A549 (cell line): Measurements from ENCODE around the gene SHISAL1. TPM values are rescaled to one million over a fixed set of nuclear protein-coding genes. Genes with fewer than 3 reads are reported as not detected.

ENCODE experiments used
- ATAC-seq, 2 experiments: fragments of 200-7000 bp in 1 of 2; fragments of >200 bp in 1 of 2; cut with Nextera tagmentation in 1 of 2; cut with Tn5 transposase in 1 of 2; 3 replicates each; pipeline versions ENCODE4 v1.8.0 to v1.9.1; 2018 to 2020; ENCODE audit warnings: mild to moderate bottlenecking in 1 of 2, moderate library complexity in 1 of 2
- CTCF ChIA-PET: fragments of 300-600 bp; sonication (Branson Sonifier 250); formaldehyde crosslinking; extraction: SDS; loops from one replicate; lab custom pipeline; 2021; ENCODE audit warnings: antibody characterized with exemption, inconsistent platforms; lab: Yijun Ruan, JAX
- POLR2A ChIA-PET: fragments of 350-600 bp; formaldehyde crosslinking; extraction: SDS; loops from one replicate; lab custom pipeline; 2021; ENCODE audit warnings: antibody characterized with exemption, inconsistent platforms; lab: Yijun Ruan, JAX
- DNase-seq, 2 experiments: peaks; one replicate each; pipeline versions ENCODE4 v3.0.0 to v3.0.0-alpha.2; 2011 to 2016; ENCODE audit warnings: low read depth in 1 of 2, low spot score in 1 of 2
- FAIRE-seq: peaks from 2 replicates; lab custom pipeline; 2011; peaks lifted over from hg19 to GRCh38; lab: Jason Lieb, UNC
- H3K27ac ChIP-seq, 2 experiments: fragments of >200 bp; sonication (Bioruptor Twin); formaldehyde crosslinking; 3 replicates each; pipeline ENCODE4 v1.5.1; 2016 to 2017
- H3K4me1 ChIP-seq: fragments of >200 bp; sonication (Bioruptor Twin); formaldehyde crosslinking; 3 replicates; pipeline ENCODE4 v1.6.1; 2016
- H3K4me2 ChIP-seq: fragments of >200 bp; sonication (Bioruptor Twin); formaldehyde crosslinking; 3 replicates; pipeline ENCODE4 v1.6.1; 2016
- H3K4me3 ChIP-seq: fragments of >200 bp; sonication (Bioruptor Twin); formaldehyde crosslinking; 3 replicates; pipeline ENCODE4 v1.5.1; 2016
- H3K9me3 ChIP-seq: fragments of >200 bp; sonication (Bioruptor Twin); formaldehyde crosslinking; 3 replicates; pipeline ENCODE4 v1.6.1; 2016
- CBX2 ChIP-seq: fragments of 200-600 bp; sonication (generic); IDR thresholded peaks from 2 replicates; pipeline ENCODE4 v1.6.1; 2016; ENCODE audit warnings: low read depth, mild to moderate bottlenecking, borderline replicate concordance
- CHD4 ChIP-seq: fragments of 200-600 bp; sonication (generic); IDR thresholded peaks from 2 replicates; pipeline ENCODE4 v1.6.1; 2016; ENCODE audit warnings: antibody characterized with exemption, mild to moderate bottlenecking, borderline replicate concordance
- EHF ChIP-seq: fragments of 250-450 bp; sonication (Bioruptor Pico); IDR thresholded peaks from 2 replicates; pipeline ENCODE4 v1.5.0; 2020; ENCODE audit warnings: mild to moderate bottlenecking
- GATA3 ChIP-seq: IDR thresholded peaks from 2 replicates; pipeline ENCODE4 v1.6.1; 2012; ENCODE audit warnings: borderline replicate concordance
- MAFK ChIP-seq: fragments of 450-650 bp; IDR thresholded peaks from 2 replicates; pipeline ENCODE4 v1.6.1; 2014; ENCODE audit not compliant: partially characterized antibody
- MYC ChIP-seq: IDR thresholded peaks from 2 replicates; pipeline ENCODE4 v1.6.1; 2012; ENCODE audit warnings: mild to moderate bottlenecking, inconsistent platforms, low read length, improper control_type of control experiment, borderline replicate concordance
- REST ChIP-seq: fragments of 200-600 bp; sonication (generic); IDR thresholded peaks from 2 replicates; pipeline ENCODE4 v1.6.1; 2016; ENCODE audit warnings: antibody characterized with exemption, mild to moderate bottlenecking, moderate library complexity
- SREBF2 ChIP-seq: fragments of 450-650 bp; IDR thresholded peaks from 2 replicates; pipeline ENCODE4 v1.6.1; 2014; ENCODE audit warnings: mild to moderate bottlenecking, moderate library complexity
- TFCP2L1 ChIP-seq: fragments of 250-450 bp; sonication (Bioruptor Pico); IDR thresholded peaks from 2 replicates; pipeline ENCODE4 v1.5.0; 2021; ENCODE audit warnings: mild to moderate bottlenecking
- ZC3H11A ChIP-seq: fragments of 450-650 bp; IDR thresholded peaks from 2 replicates; pipeline ENCODE4 v1.6.1; 2014; ENCODE audit warnings: antibody characterized with exemption, mild to moderate bottlenecking
- ZFP36 ChIP-seq: fragments of 450-650 bp; IDR thresholded peaks from 2 replicates; pipeline ENCODE4 v1.6.1; 2014; ENCODE audit warnings: borderline replicate concordance; ENCODE audit not compliant: partially characterized antibody
- ZSCAN20 ChIP-seq: fragments of 250-450 bp; sonication (Bioruptor Pico); IDR thresholded peaks from 2 replicates; pipeline ENCODE4 v1.8.0; 2022; ENCODE audit warnings: mild to moderate bottlenecking, moderate library complexity
- WGBS: methylation state at CpG from one replicate; pipeline ENCODE4 v1.1.6; 2017; ENCODE audit errors: missing lambda C conversion rate; 5-methylcytosine and 5-hydroxymethylcytosine counted together
- polyA plus RNA-seq, 4 experiments: library from polyadenylated mRNA; depleted of rRNA in 3 of 4; stranded (reverse); fragments of >200 nt; fragmentation: RNase III in 1 of 4; extraction: RNeasy Plus Mini Kit Qiagen cat#74134 plus additional on column Dnase treatment in 1 of 4; gene quantifications; 2 replicates in 3 of 4; 3 replicates in 1 of 4; pipeline ENCODE4 v1.2.3, GENCODE V29; 2011 to 2017
- TF ChIP-seq, protein P1 (sequence below): fragments of >200 bp; sonication (Bioruptor Twin); formaldehyde crosslinking; IDR thresholded peaks from 2 replicates; pipeline ENCODE4 v1.6.1; 2016
- TF ChIP-seq, protein P2 (sequence below): IDR thresholded peaks from 2 replicates; pipeline ENCODE4 v1.6.1; 2012

Gene SHISAL1
- polyA plus RNA-seq, 2 of the 4 experiments (the other 2 are of a cell fraction) = 0.61 to 1.9 TPM

DNA sequence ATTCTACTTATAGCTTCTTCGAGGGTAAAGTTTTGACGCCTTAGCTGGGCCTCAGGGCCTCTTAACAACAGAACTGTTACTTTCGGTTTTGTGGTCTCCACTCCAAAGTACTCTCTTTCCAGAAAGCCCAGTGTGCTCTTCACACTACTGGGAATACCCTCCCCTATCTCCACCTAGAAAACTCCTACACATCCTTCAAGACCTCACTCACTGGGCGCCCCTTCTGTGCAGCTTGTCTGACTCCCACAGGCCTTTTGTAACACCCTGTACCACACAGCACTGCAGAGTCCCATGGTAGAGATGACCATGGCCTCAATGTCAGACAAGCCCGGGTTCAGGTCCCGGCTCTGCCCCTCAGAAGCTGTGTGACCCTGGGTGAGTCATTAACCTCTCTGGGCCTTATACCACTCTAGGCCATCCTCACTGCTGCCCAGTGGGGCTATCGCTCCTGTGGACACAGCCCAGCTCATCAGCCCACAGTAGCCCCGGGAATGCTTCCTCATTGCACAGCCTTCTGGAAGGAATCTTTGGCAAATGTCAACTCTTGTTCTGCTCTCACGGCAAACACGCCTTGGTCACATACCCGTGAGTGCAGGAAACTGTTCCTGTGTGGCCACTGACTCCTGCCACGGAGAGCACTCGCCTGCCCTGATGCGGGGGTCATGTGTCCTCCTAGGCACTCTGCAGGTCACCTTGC, 51.4 kb downstream of the SHISAL1 start:
- H3K4me3 ChIP-seq = no peak overlapping the region
- H3K27ac ChIP-seq = no peak overlapping the region
- FAIRE-seq (no peak), DNase-seq (no peak), ATAC-seq (no peak)
- H3K9me3 ChIP-seq = no peaks in the 10 kb centered on the region
- CTCF ChIA-PET = interaction anchor here (1.5 kb wide), 1 partner anchor 363 kb away, joined by 3 read pairs; no protein-coding TSS in a partner anchor
- POLR2A ChIA-PET = no interaction called here
- TF ChIP-seq ZC3H11A = no peak
- TF ChIP-seq, protein P1, sequence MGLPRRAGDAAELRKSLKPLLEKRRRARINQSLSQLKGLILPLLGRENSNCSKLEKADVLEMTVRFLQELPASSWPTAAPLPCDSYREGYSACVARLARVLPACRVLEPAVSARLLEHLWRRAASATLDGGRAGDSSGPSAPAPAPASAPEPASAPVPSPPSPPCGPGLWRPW = no peak
- TF ChIP-seq CHD4 = no peak
- no peak for TF ChIP-seq TFCP2L1 (CRISPR knock-in tag)
- 63% methylated on average over 8 of the region's 14 CpGs for whole genome bisulfite sequencing
- no peak overlapping the region for H3K4me2 ChIP-seq
- no peaks in the 10 kb centered on the region for H3K4me1 ChIP-seq

GRCh38 chr22:44260216-44261035, 52.3 kb downstream of the SHISAL1 start:
- TF ChIP-seq, protein P2, sequence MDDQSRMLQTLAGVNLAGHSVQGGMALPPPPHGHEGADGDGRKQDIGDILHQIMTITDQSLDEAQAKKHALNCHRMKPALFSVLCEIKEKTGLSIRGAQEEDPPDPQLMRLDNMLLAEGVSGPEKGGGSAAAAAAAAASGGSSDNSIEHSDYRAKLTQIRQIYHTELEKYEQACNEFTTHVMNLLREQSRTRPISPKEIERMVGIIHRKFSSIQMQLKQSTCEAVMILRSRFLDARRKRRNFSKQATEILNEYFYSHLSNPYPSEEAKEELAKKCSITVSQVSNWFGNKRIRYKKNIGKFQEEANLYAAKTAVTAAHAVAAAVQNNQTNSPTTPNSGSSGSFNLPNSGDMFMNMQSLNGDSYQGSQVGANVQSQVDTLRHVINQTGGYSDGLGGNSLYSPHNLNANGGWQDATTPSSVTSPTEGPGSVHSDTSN = no peak
- TF ChIP-seq MAFK (no peak), ZFP36 (no peak), MYC (no peak), GATA3 (no peak), ZSCAN20 (CRISPR knock-in tag) (no peak), EHF (CRISPR knock-in tag) (no peak), SREBF2 (no peak), REST (no peak), CBX2 (no peak)
- TF ChIP-seq, protein P1 = no peak
- Histone ChIP-seq H3K4me2 (no peak overlapping the region), H3K4me1 (no peaks in the 10 kb centered on the region), H3K9me3 (no peaks in the 10 kb centered on the region), H3K27ac (no peak overlapping the region), H3K4me3 (no peak overlapping the region)
- ChIA-PET CTCF (interaction anchor here (1.5 kb wide), 1 partner anchor 364 kb away, joined by 3 read pairs; no protein-coding TSS in a partner anchor), POLR2A (no interaction called here)
- DNase-seq (no peak), ATAC-seq (no peak), FAIRE-seq (no peak)
- WGBS = 80% methylated on average over 13 of the region's 16 CpGs
